HEK293T (cell line): ENCODE results near the gene CYP26A1.

Experiments
- FOXK2 ChIP-seq: fragments of 450-650 bp; IDR thresholded peaks from 2 replicates; pipeline ENCODE4 v1.6.1; 2016; ENCODE audit warnings: mild to moderate bottlenecking
- FOXM1 ChIP-seq: fragments of 450-650 bp; IDR thresholded peaks from 2 replicates; pipeline ENCODE4 v1.6.1; 2017; ENCODE audit warnings: mild to moderate bottlenecking, borderline replicate concordance
- PKNOX1 ChIP-seq: fragments of 450-650 bp; IDR thresholded peaks from 2 replicates; pipeline ENCODE4 v1.6.1; 2016
- SP1 ChIP-seq: fragments of 450-650 bp; IDR thresholded peaks from 2 replicates; pipeline ENCODE4 v1.6.1; 2017
- ZNF384 ChIP-seq: fragments of 450-650 bp; IDR thresholded peaks from 2 replicates; pipeline ENCODE4 v1.6.1; 2016

GRCh38 chr10:93090619-93091018 lies 16.9 kb downstream of the CYP26A1 start:
- TF ChIP-seq SP1: no peak
- no peak for TF ChIP-seq FOXM1
- TF ChIP-seq PKNOX1: no peak
- no peak for TF ChIP-seq ZNF384
- TF ChIP-seq FOXK2: no peak
